ENCODE results near the gene LEFTY2. TPM values are rescaled to one million over a fixed set of nuclear protein-coding genes. Genes with fewer than 3 reads are reported as not detected.
"Not testable (repeated sequence)": the region's sequence is repeated elsewhere in the genome, so short reads cannot be mapped to it uniquely, and the experiment has no call there.

LEFTY2 gene
- total RNA-seq, 1 donor from 2014 or later, result 0.26 TPM

DNA sequence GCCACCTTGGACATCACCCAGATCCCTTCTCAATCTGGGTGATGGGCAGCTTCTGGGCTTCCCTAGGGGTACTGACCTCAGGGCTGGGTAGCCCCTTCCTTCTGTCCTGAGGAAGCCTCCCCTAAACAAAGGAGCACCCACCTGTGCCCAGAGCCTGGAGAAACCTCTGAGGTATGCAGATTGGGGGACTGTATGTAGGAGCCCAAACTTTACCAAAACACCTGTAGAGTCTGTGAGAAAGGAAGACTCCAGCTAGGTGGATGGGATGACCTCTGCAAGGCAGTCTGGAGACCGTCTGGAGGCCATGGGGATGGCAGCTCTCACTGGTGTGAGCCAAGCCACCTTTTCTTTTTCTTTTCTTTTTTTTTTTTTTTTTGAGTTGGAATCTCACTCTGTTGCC, 13.7 kb upstream of the LEFTY2 start:
- DNase-seq (ENCODE audit: low spot score), result no peak

- no peak for DNase-seq (ENCODE audit: low spot score)
These were observed 12.3 kb upstream of the LEFTY2 start for GRCh38 chr1:225953315-225953714.

- DNase-seq (ENCODE audit: low spot score), result no peak
These were observed 10.0 kb upstream of the LEFTY2 start for GRCh38 chr1:225950905-225951497.

DNA sequence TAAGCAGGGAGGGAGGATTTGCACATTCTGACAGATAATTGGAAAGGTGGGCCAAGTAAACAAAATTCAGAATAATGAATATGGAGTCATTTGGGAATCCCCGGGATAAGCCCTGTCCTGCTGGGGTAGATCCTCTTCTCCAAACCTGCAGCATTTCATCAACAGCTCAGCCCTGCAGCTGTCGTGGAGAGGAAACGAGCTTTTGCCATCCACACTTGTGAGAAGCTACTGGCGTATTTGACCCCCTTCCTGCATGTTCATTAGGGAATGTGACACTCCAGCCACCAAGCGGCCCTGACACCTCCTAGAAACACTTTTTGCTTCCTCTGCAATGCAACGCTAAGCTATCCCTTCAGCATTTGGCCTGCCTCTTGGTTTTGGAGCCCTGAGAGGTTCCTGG, 8.0 kb upstream of the LEFTY2 start:
- DNase-seq (ENCODE audit: low spot score), result no peak

GRCh38 chr1:225946803-225947202, 5.8 kb upstream of the LEFTY2 start:
- DNase-seq (ENCODE audit: low spot score), result no peak

DNA sequence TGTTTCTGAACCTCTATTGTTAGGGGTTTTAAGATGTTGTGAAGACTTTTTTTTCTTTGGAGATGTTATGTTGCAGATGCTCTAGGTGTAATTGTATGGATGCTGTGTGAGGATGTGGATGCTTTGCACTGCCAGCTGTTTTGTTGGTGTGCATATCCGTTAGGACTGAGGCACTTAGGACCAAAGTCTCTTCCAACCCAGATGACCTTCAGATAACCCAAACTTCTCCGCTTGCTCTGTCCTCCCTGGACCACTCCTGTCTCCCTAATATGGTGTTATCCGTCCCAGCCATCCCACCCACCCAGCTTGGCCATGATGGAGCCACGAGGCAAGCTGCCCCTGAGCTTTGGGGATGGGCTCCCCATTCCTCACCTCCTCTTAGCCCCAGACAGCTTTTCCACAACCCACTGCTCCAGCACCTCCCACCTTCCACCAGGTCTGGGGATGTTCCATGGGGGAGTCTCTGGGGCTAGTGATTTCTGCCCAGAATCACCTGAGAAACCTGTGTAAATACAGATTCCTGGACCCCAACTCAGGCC, 5.1 kb upstream of the LEFTY2 start:
- DNase-seq (ENCODE audit: low spot score), result no peak

GRCh38 chr1:225945564-225945963, 4.5 kb upstream of the LEFTY2 start:
- DNase-seq (ENCODE audit: low spot score), result no peak

GRCh38 chr1:225944951-225945350, 3.9 kb upstream of the LEFTY2 start:
- no peak for DNase-seq (ENCODE audit: low spot score)

DNA sequence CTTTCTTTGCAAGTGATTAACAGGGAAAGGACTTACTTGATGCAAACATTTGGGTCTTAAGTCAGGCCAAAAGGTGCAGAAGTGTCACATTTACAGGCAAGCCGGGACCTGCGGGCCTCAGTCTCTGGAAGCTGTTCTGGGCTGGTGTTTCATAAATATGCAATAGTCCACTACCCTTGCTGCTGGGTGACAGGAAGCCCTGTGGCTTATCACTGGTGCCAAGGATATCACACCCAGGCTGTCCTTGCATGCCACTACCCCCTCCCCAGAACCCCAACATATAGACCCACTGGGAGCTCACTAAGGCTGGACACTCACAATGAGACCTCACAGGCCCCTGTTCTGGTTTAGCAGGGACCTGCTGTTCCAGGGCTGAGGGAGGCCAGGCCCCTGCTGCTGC, 3.4 kb upstream of the LEFTY2 start:
- DNase-seq (ENCODE audit: low spot score), result no peak

DNA sequence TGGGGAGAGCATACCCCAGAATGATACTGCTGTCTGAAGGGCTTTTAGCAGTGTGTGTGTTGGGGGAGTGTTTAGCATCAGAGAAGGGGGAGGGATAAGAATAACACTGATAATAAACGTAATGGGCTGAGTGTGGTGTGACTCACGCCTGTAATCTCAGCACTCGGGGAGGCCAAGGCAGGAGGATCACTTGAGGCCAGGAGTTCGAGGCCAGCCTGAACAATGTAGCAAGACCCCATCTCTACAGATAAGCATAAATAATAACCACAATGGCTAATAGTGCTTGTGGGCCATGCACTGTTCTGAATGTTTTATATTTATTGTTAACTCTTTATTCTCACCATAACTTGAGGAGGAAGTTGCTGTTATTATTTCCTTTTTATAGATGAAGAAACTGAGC, 2.6 kb upstream of the LEFTY2 start:
- DNase-seq (ENCODE audit: low spot score), result no peak

DNA sequence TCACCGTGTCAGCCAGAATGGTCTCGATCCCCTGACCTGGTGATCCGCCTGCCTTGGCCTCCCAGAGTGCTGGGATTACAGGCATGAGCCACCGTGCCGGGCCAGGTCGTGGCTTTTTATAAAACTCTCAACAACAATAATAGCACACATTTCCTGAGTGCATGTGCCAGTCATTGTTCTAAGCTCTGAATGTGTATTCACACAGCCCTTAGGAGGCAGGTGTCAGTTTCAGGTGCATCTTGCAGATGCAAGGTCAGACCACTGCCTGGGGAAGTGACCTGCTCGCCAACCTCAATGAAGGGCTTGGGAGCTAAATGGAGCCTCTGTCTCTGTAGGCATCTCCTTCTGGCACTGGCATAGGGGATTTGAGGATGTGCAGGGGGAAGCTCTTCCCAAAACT, 1.6 kb upstream of the LEFTY2 start:
- DNase-seq (ENCODE audit: low spot score), result no peak

DNA sequence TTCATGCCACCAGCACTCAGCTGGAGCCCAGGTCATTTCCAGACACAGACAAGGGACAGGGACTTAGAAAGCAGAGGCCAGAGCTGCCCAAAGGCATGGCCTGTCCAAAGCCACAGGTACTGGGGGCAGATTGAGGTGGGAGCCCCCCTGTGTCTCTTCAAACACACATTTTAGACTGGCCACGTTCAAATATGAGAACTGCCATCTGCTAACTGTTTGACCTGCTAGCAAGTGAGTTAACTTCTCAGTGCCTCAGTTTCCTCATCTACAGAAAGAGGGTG, 862 bp upstream of the LEFTY2 start:
- no peak for DNase-seq (ENCODE audit: low spot score)

- no peak for DNase-seq (ENCODE audit: low spot score)
These were observed 452 bp downstream of the LEFTY2 start for GRCh38 chr1:225940385-225941151.

GRCh38 chr1:225939939-225940310, 1.1 kb downstream of the LEFTY2 start:
- not testable (repeated sequence) for DNase-seq (ENCODE audit: low spot score)

DNA sequence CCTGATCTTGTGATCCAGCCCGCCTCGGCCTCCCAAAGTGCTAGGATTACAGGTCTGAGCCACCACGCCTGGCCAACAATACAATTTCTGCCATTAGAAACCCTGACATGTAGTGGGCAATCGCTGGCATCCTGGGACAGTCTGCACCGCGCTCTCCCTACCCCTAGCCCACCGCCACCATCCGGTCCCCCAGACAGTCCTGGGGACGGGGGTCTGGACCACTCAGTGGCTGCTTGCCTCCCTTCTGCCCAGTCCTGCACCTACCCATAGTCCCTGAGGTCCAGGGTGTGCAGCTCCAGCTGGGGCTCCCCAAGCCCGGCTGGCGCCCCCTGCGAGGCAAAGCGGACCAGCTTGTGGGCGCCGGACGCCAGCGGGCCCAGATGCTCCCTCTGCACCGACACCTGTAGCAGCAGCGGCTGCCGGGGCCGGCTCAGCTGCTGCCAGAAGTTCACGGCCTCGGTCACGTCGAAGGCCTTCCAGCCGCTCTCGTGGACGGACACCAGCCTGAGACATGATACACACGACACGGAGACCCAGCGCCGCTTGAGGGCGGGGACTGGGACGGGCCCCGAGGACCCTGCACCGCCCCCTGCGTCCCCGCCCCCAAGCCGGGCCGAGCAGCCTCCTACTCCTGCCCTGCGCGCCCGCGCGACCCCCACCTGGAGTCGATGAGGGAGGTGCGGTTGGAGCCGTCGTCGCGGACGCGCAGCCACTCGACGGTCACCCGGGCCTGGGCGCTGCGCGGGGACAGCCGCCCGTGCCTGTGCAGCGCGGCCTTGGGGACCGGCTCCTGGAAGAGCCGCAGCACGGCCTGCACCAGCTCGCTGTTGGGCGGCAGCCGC, 1.7 kb downstream of the LEFTY2 start:
- not testable (repeated sequence) for DNase-seq (ENCODE audit: low spot score)

GRCh38 chr1:225937048-225937968, 3.7 kb downstream of the LEFTY2 start:
- no peak for DNase-seq (ENCODE audit: low spot score)

DNA sequence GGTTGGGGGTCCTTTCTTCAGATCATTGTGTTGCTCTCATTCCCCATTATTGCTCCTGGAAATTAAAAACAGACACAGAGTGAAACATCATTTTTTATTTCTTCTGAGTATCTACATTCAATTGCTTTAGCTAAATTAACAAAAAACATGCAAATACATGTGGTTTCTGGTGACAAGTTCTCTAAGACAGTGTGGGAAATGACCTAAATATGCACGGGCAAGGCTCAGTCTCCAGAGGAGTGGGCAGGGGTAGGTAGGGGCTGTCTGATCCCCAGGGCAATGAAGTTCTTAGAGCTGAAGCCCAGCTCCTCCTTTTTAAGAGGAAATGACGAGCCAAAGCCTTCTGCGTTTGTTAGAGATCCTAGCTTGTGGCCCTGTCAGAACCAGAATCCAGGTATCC, 4.5 kb downstream of the LEFTY2 start:
- no peak for DNase-seq (ENCODE audit: low spot score)

- not testable (repeated sequence) for DNase-seq (ENCODE audit: low spot score)
These were observed 4.9 kb downstream of the LEFTY2 start for GRCh38 chr1:225936086-225936485.

DNA sequence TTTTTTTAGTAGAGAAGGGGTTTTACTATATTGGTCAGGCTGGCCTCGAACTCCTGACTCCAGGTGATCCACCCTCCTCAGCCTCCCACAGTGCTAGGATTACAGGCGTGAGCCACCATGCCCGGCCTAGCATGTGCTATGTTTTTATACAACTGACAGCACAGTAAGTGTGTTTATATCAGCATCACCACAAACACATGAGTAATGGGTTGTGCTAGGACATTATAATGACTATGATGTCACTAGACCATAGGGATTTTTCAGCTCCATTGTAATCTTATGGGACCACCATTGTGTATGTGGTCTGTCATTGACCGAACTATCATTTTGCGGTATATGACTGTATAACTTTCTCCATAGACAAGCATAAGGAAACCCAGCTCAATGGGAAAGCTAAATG, 6.3 kb downstream of the LEFTY2 start:
- no peak for DNase-seq (ENCODE audit: low spot score)

- DNase-seq (ENCODE audit: low spot score), result no peak
These were observed 7.9 kb downstream of the LEFTY2 start for GRCh38 chr1:225933072-225933471.

- DNase-seq (ENCODE audit: low spot score), result no peak
These were observed 9.5 kb downstream of the LEFTY2 start for GRCh38 chr1:225931270-225932136.

Data from ureter (tissue), 1 donor.